ENCODE measurements around the gene C2CD4A.

- TF ChIP-seq CTCF (IDR thresholded peaks at IDR 0.05) (no peak), POLR2A (IDR thresholded peaks at IDR 0.05) (no peak)
Observed at GRCh38 chr15:62054979-62055378, 11.8 kb upstream of the C2CD4A start.

Measured in right lobe of liver (tissue), 4 donors.